ENCODE results near the gene DYRK1A. TPM values are rescaled to one million over a fixed set of nuclear protein-coding genes. Genes with fewer than 3 reads are reported as not detected.

DYRK1A gene
- total RNA-seq, 1 experiment from 2014 or later, result 49.3 TPM

GRCh38 chr21:37335053-37335452, 31.5 kb upstream of the DYRK1A start:
- no peak for DNase-seq (ENCODE audit: low read depth, low spot score)
- Histone ChIP-seq H3K4me3 (replicated peaks in 1 of 2; ENCODE audit: low read depth in 1 of 2, low read length in 2 of 2) (no peak overlapping the region), H3K9me3 (ENCODE audit: control insufficient read depth in 1 of 2, insufficient read depth in 1 of 2, low read depth in 1 of 2, low read length in 2 of 2) (no peaks in the 10 kb centered on the region), H3K27me3 (ENCODE audit: insufficient read depth, low read length) (no peaks in the 10 kb centered on the region), H3K4me1 (ENCODE audit: control insufficient read depth in 1 of 2, insufficient read depth in 2 of 2, low read length in 2 of 2) (peaks cover 11 to 18% of the 10 kb centered on the region in 2 experiments), H3K9ac (ENCODE audit: low read length) (no peak overlapping the region), H3K9me2 (ENCODE audit: insufficient read depth) (no peaks in the 10 kb centered on the region; the same call in 1 of the 2 replicates), H2AFZ (ENCODE audit: low read depth, low read length, poor library complexity, severe bottlenecking) (no peak overlapping the region), H3K4me2 (ENCODE audit: low read length) (no peak overlapping the region), H3K36me3 (ENCODE audit: control insufficient read depth in 1 of 2, insufficient read depth in 2 of 2, low read length in 2 of 2) (no peaks in the 10 kb centered on the region), H3K27ac (ENCODE audit: low read depth, low read length) (no peak overlapping the region), H4K20me1 (ENCODE audit: insufficient read depth) (no peaks in the 10 kb centered on the region), H3K79me2 (ENCODE audit: insufficient read depth, low read length) (no peaks in the 10 kb centered on the region)
- no peak for ATAC-seq
- POLR2A ChIA-PET, result no interaction called here
- CTCF ChIA-PET, result no interaction called here
- BruUV-seq (replicated peaks), result no TSS peak
- no peak for TF ChIP-seq EZH2 (IDR thresholded peaks at IDR 0.05)
- no peak for TF ChIP-seq ZBTB33 (IDR thresholded peaks at IDR 0.05; ENCODE audit: extremely low read depth, insufficient replicate concordance, low read length)
- TF ChIP-seq, protein P1, sequence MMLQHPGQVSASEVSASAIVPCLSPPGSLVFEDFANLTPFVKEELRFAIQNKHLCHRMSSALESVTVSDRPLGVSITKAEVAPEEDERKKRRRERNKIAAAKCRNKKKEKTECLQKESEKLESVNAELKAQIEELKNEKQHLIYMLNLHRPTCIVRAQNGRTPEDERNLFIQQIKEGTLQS (IDR thresholded peaks at IDR 0.05), result no peak
- TF ChIP-seq, protein P2, sequence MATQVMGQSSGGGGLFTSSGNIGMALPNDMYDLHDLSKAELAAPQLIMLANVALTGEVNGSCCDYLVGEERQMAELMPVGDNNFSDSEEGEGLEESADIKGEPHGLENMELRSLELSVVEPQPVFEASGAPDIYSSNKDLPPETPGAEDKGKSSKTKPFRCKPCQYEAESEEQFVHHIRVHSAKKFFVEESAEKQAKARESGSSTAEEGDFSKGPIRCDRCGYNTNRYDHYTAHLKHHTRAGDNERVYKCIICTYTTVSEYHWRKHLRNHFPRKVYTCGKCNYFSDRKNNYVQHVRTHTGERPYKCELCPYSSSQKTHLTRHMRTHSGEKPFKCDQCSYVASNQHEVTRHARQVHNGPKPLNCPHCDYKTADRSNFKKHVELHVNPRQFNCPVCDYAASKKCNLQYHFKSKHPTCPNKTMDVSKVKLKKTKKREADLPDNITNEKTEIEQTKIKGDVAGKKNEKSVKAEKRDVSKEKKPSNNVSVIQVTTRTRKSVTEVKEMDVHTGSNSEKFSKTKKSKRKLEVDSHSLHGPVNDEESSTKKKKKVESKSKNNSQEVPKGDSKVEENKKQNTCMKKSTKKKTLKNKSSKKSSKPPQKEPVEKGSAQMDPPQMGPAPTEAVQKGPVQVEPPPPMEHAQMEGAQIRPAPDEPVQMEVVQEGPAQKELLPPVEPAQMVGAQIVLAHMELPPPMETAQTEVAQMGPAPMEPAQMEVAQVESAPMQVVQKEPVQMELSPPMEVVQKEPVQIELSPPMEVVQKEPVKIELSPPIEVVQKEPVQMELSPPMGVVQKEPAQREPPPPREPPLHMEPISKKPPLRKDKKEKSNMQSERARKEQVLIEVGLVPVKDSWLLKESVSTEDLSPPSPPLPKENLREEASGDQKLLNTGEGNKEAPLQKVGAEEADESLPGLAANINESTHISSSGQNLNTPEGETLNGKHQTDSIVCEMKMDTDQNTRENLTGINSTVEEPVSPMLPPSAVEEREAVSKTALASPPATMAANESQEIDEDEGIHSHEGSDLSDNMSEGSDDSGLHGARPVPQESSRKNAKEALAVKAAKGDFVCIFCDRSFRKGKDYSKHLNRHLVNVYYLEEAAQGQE (IDR thresholded peaks at IDR 0.05; ENCODE audit: low read depth), result no peak
- TF ChIP-seq TCF7L2 (IDR thresholded peaks at IDR 0.05; ENCODE audit: borderline replicate concordance, extremely low read depth, insufficient read depth, insufficient read length), result no peak
- TF ChIP-seq ELF1 (IDR thresholded peaks at IDR 0.05; ENCODE audit: borderline replicate concordance, low read depth), result no peak
- TF ChIP-seq JUND (IDR thresholded peaks at IDR 0.05), result no peak
- TF ChIP-seq CTCF (IDR thresholded peaks at IDR 0.05 in 2 of 3, conservative IDR thresholded peaks at IDR 0.05 in 1 of 3; ENCODE audit: borderline replicate concordance in 1 of 3, insufficient read depth in 1 of 3, low read depth in 2 of 3, low read length in 2 of 3), result no peak
- no peak for TF ChIP-seq CBX3 (IDR thresholded peaks at IDR 0.05; ENCODE audit: low read depth)
- no peak for TF ChIP-seq CEBPB (IDR thresholded peaks at IDR 0.05; ENCODE audit: low read depth)
- TF ChIP-seq FOSL1 (IDR thresholded peaks at IDR 0.05; ENCODE audit: low read depth), result no peak
- TF ChIP-seq ZFX (IDR thresholded peaks at IDR 0.05), result no peak
- no peak for TF ChIP-seq SIN3A (IDR thresholded peaks at IDR 0.05; ENCODE audit: low read depth)
- no peak for TF ChIP-seq EZH2phosphoT487 (IDR thresholded peaks at IDR 0.05; ENCODE audit: borderline replicate concordance)
- TF ChIP-seq POLR2A (IDR thresholded peaks at IDR 0.05; ENCODE audit: borderline replicate concordance, extremely low read depth, insufficient read depth, insufficient read length), result no peak
- TF ChIP-seq YY1 (IDR thresholded peaks at IDR 0.05; ENCODE audit: extremely low read depth, insufficient replicate concordance, low read depth, low read length), result no peak
- TF ChIP-seq RAD21 (IDR thresholded peaks at IDR 0.05; ENCODE audit: low read depth), result no peak
- TF ChIP-seq, protein P3, sequence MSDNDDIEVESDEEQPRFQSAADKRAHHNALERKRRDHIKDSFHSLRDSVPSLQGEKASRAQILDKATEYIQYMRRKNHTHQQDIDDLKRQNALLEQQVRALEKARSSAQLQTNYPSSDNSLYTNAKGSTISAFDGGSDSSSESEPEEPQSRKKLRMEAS (IDR thresholded peaks at IDR 0.05), result no peak
- intact Hi-C loops (cut with micrococcal nuclease), result no loop called here
- RAD21 ChIA-PET (ENCODE audit: low non-redundant PET in 1 of 2, low total read pairs in 2 of 2, uncharacterized antibody in 2 of 2, unreplicated experiment in 2 of 2), result no interaction called here
